GM06990 (cell line): ENCODE measurements around the gene TAF3.

ENCODE experiments used
- DNase-seq: peaks from one replicate; pipeline ENCODE4 v3.0.0-alpha.2; 2011; ENCODE audit not compliant: insufficient read length; ENCODE audit errors: extremely low read depth
- H3K27me3 ChIP-seq: replicated peaks from 2 replicates; pipeline ENCODE4 v1.6.0; 2011; ENCODE audit warnings: low read length; ENCODE audit not compliant: control insufficient read depth, insufficient read depth
- H3K36me3 ChIP-seq: 2 replicates; pipeline ENCODE4 v1.5.1; 2011; ENCODE audit warnings: low read length; ENCODE audit not compliant: control insufficient read depth, insufficient read depth
- H3K4me3 ChIP-seq: replicated peaks from 2 replicates; pipeline ENCODE4 v1.5.1; 2011; ENCODE audit warnings: low read depth, mild to moderate bottlenecking, control low read depth, low read length
- TF ChIP-seq, protein P1 (sequence below): IDR thresholded peaks from 2 replicates; pipeline ENCODE4 v1.5.1; 2011; ENCODE audit warnings: low read length, control low read depth, mild to moderate bottlenecking, inconsistent platforms; ENCODE audit not compliant: insufficient read depth, poor library complexity, severe bottlenecking

TAF3 gene

DNA sequence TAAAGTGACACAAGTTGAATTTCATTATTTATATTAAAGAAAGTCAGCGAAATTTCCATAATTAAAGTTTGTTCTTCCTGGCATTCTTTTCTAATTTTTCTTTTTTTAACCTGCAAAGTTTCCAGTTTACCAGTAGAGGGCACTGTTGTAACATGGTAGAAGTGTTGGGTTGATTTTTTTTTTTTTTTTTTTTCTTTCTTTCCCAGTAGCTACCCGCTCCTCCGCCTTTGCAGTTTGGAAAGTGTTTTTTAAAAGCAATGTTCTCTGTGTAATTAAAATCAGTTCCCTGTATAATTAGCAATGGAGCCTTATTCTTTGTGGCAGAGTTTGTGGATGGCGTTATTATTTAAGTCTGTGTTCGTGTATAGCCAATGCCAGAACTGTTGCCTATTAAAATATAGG, 53.7 kb downstream of the TAF3 start:
- Histone ChIP-seq H3K27me3 (no peaks in the 10 kb centered on the region), H3K36me3 (no peaks in the 10 kb centered on the region), H3K4me3 (peak overlapping the region; percentile 38)
- DNase-seq, result no peak
- TF ChIP-seq, protein P1, sequence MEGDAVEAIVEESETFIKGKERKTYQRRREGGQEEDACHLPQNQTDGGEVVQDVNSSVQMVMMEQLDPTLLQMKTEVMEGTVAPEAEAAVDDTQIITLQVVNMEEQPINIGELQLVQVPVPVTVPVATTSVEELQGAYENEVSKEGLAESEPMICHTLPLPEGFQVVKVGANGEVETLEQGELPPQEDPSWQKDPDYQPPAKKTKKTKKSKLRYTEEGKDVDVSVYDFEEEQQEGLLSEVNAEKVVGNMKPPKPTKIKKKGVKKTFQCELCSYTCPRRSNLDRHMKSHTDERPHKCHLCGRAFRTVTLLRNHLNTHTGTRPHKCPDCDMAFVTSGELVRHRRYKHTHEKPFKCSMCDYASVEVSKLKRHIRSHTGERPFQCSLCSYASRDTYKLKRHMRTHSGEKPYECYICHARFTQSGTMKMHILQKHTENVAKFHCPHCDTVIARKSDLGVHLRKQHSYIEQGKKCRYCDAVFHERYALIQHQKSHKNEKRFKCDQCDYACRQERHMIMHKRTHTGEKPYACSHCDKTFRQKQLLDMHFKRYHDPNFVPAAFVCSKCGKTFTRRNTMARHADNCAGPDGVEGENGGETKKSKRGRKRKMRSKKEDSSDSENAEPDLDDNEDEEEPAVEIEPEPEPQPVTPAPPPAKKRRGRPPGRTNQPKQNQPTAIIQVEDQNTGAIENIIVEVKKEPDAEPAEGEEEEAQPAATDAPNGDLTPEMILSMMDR, result peak; percentile 72

DNA sequence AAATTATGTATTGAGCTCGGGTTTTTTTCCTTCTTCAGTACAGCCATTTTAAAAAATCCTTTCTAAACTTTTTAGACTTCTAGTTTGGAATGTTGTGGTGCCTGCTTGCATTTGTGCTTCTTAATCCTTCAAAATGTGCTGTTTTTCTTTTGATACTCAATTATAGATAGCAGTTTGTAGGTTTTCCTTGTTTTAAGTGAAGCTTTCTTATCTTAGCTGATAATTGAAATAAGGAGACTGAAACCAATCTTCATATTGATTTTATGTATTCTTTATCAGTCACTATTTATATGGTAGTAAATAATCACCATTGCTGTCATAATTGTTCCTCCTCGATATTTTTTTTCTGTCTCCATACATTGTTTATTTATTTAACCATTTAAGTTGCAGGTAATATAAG, 56.6 kb downstream of the TAF3 start:
- DNase-seq, result no peak
- Histone ChIP-seq H3K36me3 (no peaks in the 10 kb centered on the region), H3K27me3 (no peaks in the 10 kb centered on the region), H3K4me3 (no peak overlapping the region)
- TF ChIP-seq, protein P1, result no peak

DNA sequence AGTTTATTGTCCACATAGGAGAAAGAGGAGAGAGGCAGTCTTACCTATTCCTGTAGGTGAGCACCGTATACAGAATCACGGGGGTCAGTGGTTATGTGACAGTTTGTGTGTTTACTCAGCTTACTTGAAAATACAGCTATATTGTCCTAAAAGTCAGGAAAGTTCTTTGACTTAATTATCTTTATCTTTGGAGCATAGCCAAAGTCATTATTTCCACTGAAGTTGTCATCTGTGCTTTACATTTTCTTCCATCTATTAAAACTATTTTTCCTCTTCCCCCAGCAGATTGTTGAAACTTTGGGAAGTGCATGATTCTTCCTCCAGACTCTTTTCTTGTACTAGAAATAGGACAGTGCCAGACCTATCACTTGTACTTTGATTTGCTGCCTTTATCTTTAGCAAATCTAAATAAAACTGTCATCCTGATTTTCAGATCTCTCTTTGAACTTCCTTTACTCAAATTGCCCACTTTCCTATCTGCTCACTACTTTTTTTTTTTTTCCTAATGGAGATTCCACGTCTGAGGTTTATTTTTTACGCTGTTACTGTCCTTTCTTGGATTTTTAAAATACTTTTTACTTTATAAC, 58.3 kb downstream of the TAF3 start:
- DNase-seq, result no peak
- Histone ChIP-seq H3K27me3 (no peaks in the 10 kb centered on the region), H3K36me3 (no peaks in the 10 kb centered on the region), H3K4me3 (no peak overlapping the region)
- TF ChIP-seq, protein P1, result no peak

DNA sequence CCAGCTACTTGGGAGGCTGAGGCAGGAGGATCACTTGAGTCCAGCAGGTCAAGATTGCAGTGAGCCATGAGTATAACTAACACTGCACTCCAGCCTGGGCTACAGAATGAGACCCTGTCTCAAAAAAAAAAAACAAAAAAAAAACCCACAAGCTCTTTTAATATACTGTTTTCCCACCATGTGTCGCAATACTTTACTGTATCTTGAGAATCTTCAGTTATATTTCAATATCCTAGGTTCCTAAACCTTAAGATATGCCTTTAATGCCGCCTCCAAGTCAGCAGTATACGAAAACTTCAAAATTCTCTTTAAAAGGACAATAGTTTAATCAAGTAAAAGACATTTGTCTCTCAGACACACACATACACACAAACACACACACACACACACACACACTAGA, 62.8 kb downstream of the TAF3 start:
- no peaks in the 10 kb centered on the region for H3K27me3 ChIP-seq
- H3K4me3 ChIP-seq, result no peak overlapping the region
- TF ChIP-seq, protein P1, result no peak
- no peak for DNase-seq
- no peaks in the 10 kb centered on the region for H3K36me3 ChIP-seq

DNA sequence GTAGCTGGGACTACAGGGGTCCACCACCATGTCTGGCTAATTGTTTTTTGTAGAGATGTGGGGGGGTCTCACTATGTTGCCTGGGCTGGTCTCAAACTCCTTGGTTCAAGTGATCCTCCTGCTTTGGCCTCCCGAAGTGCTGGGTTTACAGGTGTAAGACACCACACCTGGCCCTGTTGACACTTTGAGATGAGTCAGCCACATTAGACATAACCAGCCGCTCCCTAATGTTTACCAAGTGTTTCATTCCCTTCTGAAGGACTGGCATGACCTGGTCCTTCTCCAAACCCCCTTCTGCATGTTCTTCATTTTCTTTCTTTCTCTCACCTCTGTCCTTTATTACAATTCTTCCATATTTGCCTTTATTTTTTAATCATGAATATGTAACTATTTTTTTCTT, 67.8 kb downstream of the TAF3 start:
- DNase-seq, result no peak
- H3K27me3 ChIP-seq, result no peaks in the 10 kb centered on the region
- TF ChIP-seq, protein P1, result no peak

More for the DNA sequence above, 67.8 kb downstream of the TAF3 start:
- H3K36me3 ChIP-seq, result no peaks in the 10 kb centered on the region
- no peak overlapping the region for H3K4me3 ChIP-seq
